Endothelial cell (in vitro differentiated cells): ENCODE measurements around the gene ELAVL4. TPM values are rescaled to one million over a fixed set of nuclear protein-coding genes. Genes with fewer than 3 reads are reported as not detected.

Experiments
- DNase-seq: peaks from one replicate; pipeline ENCODE4 v3.0.0; 2021; ENCODE audit warnings: low spot score
- H3K27ac Mint-ChIP-seq: one replicate; pipeline ENCODE4 v1.8.0; 2021; ENCODE audit warnings: mixed read lengths, inconsistent platforms; ENCODE audit not compliant: unreplicated experiment
- H3K27me3 Mint-ChIP-seq: one replicate; pipeline ENCODE4 v1.8.0; 2021; ENCODE audit warnings: mild to moderate bottlenecking, moderate library complexity, mixed read lengths, inconsistent platforms; ENCODE audit not compliant: unreplicated experiment
- H3K36me3 Mint-ChIP-seq: one replicate; pipeline ENCODE4 v1.8.0; 2021; ENCODE audit warnings: mild to moderate bottlenecking, low read depth, mixed read lengths, inconsistent platforms; ENCODE audit not compliant: unreplicated experiment
- H3K4me1 Mint-ChIP-seq: one replicate; pipeline ENCODE4 v1.8.0; 2021; ENCODE audit warnings: mild to moderate bottlenecking, mixed read lengths, inconsistent platforms; ENCODE audit not compliant: unreplicated experiment
- H3K4me3 Mint-ChIP-seq: one replicate; pipeline ENCODE4 v1.8.0; 2021; ENCODE audit warnings: mild to moderate bottlenecking, mixed read lengths, inconsistent platforms; ENCODE audit not compliant: unreplicated experiment
- H3K9me3 Mint-ChIP-seq: one replicate; pipeline ENCODE4 v1.8.0; 2021; ENCODE audit warnings: mixed read lengths, inconsistent platforms; ENCODE audit not compliant: unreplicated experiment
- total RNA-seq: library from RNA; stranded (reverse); fragmentation: NEBNext Ultra II Directional; extraction: Animal tissue kit (Norgen Biotek cat#: 25700); gene quantifications from one replicate; pipeline ENCODE4 v1.2.1, GENCODE V29; 2021; ENCODE audit not compliant: unreplicated experiment
- TF ChIP-seq, protein P1 (sequence below): fragments of 200-600 bp; sonication (generic); IDR thresholded peaks from one replicate; pipeline ENCODE4 v1.5.0; 2021; ENCODE audit warnings: antibody characterized with exemption; ENCODE audit not compliant: unreplicated experiment

Gene ELAVL4
- total RNA-seq, 1 donor from 2014 or later, result 3.0 TPM

DNA sequence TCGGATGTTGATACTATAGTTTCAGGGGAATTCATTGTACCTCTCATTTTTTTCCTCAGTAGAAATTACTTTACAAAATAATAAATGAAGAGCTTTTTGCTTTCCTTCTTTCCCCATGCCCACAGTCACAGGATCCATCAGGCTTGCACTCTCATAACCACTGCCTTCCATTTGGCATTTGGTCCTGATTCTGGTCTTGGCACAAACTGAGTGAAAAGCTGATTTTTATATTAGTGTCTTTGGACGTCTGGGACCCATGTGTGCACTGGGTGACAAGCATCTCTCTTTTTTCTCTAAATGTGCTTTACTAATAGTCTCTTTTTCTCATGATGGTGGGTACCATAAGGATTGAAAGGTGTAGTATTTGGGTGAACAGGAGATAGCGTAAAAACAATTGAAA, 2.8 kb downstream of the ELAVL4 start:
- Mint-ChIP-seq H3K36me3 (no peaks in the 10 kb centered on the region), H3K4me1 (peaks cover 18% of the 10 kb centered on the region), H3K27me3 (no peaks in the 10 kb centered on the region), H3K27ac (no peak overlapping the region), H3K9me3 (no peaks in the 10 kb centered on the region), H3K4me3 (no peak overlapping the region)
- DNase-seq, result no peak
- TF ChIP-seq, protein P1, sequence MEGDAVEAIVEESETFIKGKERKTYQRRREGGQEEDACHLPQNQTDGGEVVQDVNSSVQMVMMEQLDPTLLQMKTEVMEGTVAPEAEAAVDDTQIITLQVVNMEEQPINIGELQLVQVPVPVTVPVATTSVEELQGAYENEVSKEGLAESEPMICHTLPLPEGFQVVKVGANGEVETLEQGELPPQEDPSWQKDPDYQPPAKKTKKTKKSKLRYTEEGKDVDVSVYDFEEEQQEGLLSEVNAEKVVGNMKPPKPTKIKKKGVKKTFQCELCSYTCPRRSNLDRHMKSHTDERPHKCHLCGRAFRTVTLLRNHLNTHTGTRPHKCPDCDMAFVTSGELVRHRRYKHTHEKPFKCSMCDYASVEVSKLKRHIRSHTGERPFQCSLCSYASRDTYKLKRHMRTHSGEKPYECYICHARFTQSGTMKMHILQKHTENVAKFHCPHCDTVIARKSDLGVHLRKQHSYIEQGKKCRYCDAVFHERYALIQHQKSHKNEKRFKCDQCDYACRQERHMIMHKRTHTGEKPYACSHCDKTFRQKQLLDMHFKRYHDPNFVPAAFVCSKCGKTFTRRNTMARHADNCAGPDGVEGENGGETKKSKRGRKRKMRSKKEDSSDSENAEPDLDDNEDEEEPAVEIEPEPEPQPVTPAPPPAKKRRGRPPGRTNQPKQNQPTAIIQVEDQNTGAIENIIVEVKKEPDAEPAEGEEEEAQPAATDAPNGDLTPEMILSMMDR, result no peak

DNA sequence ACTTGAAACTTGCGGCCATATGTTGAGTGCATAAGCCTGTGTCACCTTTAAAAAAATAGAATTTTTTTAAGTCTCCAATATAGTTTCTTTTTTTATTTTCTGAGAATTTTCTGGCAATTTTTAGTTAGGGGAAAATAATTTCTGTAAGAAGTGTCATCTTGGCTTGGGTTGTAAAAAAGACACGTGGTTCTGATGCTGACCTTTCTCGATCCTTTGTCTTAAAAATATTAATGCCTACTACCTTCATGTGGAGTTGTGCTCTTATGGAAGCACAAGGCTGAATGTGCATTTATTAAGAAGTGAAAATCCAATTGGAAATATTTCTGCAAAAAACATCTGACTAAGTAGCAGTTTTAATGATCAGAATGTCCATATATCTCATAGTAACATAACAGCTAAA, 3.5 kb downstream of the ELAVL4 start:
- TF ChIP-seq, protein P1, result no peak
- Mint-ChIP-seq H3K9me3 (no peaks in the 10 kb centered on the region), H3K36me3 (no peaks in the 10 kb centered on the region), H3K4me1 (peaks cover 18% of the 10 kb centered on the region), H3K4me3 (no peak overlapping the region), H3K27me3 (no peaks in the 10 kb centered on the region), H3K27ac (no peak overlapping the region)
- no peak for DNase-seq

DNA sequence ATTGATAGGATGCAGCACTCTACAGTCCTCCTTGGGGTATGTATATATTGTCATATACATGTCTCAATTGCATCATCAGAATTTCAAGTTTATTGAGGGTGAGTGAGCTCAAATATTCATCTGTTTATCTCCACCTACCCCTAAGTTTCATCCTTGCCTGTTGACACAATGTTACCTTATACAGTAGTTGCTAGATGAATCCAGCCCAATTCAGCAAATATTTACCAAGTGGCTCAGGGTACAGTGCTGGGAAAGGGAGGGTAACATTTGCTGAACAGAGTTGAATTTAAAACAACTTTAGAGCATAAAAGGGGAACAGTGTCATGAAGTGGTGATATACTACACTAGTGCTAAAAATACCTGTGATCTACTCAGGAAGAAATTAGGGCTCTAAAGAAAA, 14.4 kb downstream of the ELAVL4 start:
- Mint-ChIP-seq H3K4me3 (no peak overlapping the region), H3K36me3 (no peaks in the 10 kb centered on the region)

DNA sequence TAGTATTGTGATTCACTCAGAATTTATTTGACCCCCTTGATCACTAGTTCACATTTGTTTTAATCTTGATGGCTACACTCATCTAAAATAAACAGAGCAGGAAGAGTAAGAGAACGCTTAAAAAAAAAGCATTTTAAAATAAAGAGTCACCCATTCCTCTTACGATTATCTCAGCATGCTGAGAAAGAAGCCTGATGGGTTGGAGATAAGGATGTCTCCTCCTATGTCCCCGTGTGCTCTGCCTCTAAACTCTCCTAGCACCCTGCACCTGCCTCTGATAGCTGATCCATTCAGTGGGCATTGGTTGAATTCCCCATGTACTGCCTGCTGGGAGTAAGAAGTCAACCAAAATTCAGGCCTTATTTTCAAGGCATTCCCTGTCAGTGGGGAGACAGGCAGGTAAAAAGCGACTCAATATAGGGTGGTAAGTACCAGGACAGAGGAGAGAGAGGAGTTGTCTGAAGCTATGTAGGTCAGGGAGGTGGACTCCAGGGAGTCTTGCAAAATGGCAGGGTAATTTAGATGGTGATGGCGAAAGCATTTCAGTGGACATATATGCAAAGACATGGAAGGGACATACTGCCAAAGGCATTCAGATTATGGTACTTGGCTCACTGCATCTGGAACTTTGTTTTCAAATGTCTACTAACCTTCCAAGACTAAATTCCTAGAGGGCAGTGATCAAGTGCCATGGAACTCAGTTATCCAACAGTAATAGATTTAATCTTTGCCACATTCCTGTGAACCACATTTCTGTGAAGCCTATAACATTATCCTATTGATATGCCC, 18.4 kb downstream of the ELAVL4 start:
- DNase-seq, result no peak
- Mint-ChIP-seq H3K27ac (no peak overlapping the region), H3K4me3 (no peak overlapping the region), H3K4me1 (no peaks in the 10 kb centered on the region), H3K36me3 (no peaks in the 10 kb centered on the region), H3K27me3 (no peaks in the 10 kb centered on the region), H3K9me3 (no peaks in the 10 kb centered on the region)
- TF ChIP-seq, protein P1, result no peak

More for the DNA sequence above, 14.4 kb downstream of the ELAVL4 start:
- no peak for DNase-seq
- no peaks in the 10 kb centered on the region for H3K27me3 Mint-ChIP-seq
- no peaks in the 10 kb centered on the region for H3K4me1 Mint-ChIP-seq
- H3K9me3 Mint-ChIP-seq, result no peaks in the 10 kb centered on the region
- TF ChIP-seq, protein P1, result no peak
- H3K27ac Mint-ChIP-seq, result no peak overlapping the region

DNA sequence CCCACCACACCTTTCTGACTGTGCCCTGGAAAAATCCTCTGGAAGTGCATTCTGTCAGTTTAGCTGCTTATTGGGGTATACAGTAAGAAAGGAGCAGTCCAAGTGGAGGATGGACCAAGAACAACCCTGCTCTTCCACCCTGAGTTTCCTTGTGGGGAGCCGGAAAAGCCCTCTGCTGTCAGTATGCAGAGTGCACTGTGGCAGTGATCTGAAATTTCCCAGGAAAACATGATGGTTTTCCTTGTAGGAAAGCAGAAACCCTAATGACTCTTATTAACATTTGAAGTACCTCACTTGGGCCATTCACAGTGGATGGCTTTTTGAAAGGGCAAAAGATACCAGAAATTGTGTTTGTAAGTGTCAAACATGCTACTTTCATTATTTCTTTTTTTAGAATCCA, 20.5 kb downstream of the ELAVL4 start:
- TF ChIP-seq, protein P1, result no peak
- H3K4me3 Mint-ChIP-seq, result no peak overlapping the region
- DNase-seq, result no peak
- H3K4me1 Mint-ChIP-seq, result no peaks in the 10 kb centered on the region
- no peaks in the 10 kb centered on the region for H3K9me3 Mint-ChIP-seq
- no peaks in the 10 kb centered on the region for H3K36me3 Mint-ChIP-seq
- H3K27me3 Mint-ChIP-seq, result no peaks in the 10 kb centered on the region
- H3K27ac Mint-ChIP-seq, result no peak overlapping the region
